Posterior vena cava (tissue), 2 donors: ENCODE data around the gene ZMIZ1. TPM values are rescaled to one million over a fixed set of nuclear protein-coding genes. Genes with fewer than 3 reads are reported as not detected.

Experiments
- DNase-seq: peaks from one replicate; pipeline ENCODE4 v3.0.0-alpha.2; 2020; ENCODE audit warnings: low spot score
- intact Hi-C, 2 donors: fragments of 100-400 bp; cut with DNase I; formaldehyde crosslinking; loops; one replicate each; pipeline versions ENCODE4 v1.14.1 to v1.14.2; 2022 to 2023
- total RNA-seq, 2 donors: library from RNA; stranded (reverse); fragmentation: NEBNext Ultra II Directional; extraction: Animal tissue kit (Norgen Biotek cat#: 25700); gene quantifications; one replicate each; pipeline ENCODE4 v1.2.1, GENCODE V29; 2021
- donor health status: DM: yes; HTN: yes; CAD: no.
- donor health status: DM: yes; HTN: yes; CAD: no.

Gene ZMIZ1
- total RNA-seq, 2 donors from 2014 or later, result 61.5 to 62.6 TPM

- no peak for DNase-seq
- intact Hi-C loops, result no loop called here
Observed at GRCh38 chr10:79231908-79232307, 163.1 kb downstream of the ZMIZ1 start.

- DNase-seq, result no peak
- intact Hi-C loops, result no loop called here
Observed at GRCh38 chr10:79232864-79233263, 164.1 kb downstream of the ZMIZ1 start.

GRCh38 chr10:79234391-79235315 lies 165.9 kb downstream of the ZMIZ1 start:
- DNase-seq, result no peak
- intact Hi-C loops, result no loop called here

- intact Hi-C loops, result no loop called here
- DNase-seq, result no peak
Observed at GRCh38 chr10:79235765-79236432, 167.1 kb downstream of the ZMIZ1 start.

GRCh38 chr10:79236433-79236765 lies 167.6 kb downstream of the ZMIZ1 start:
- DNase-seq, result no peak
- intact Hi-C loops, result no loop called here

GRCh38 chr10:79237454-79238157 lies 168.8 kb downstream of the ZMIZ1 start:
- no peak for DNase-seq
- intact Hi-C loops, result no loop called here

- DNase-seq, result no peak
- intact Hi-C loops, result no loop called here
Observed at GRCh38 chr10:79238158-79238520, 169.4 kb downstream of the ZMIZ1 start.

- intact Hi-C loops, result no loop called here
- no peak for DNase-seq
Observed at GRCh38 chr10:79238606-79239005, 169.8 kb downstream of the ZMIZ1 start.

GRCh38 chr10:79239275-79239779 lies 170.6 kb downstream of the ZMIZ1 start:
- intact Hi-C loops, result no loop called here
- DNase-seq, result peak; percentile 88

- intact Hi-C loops, result loop anchor here in 1 of 2 donors (1.0 kb wide), 1 partner anchor 95 kb away; no protein-coding TSS in a partner anchor
- no peak for DNase-seq
Observed at GRCh38 chr10:79239924-79240581, 171.3 kb downstream of the ZMIZ1 start.

- intact Hi-C loops, result no loop called here
- no peak for DNase-seq
Observed at GRCh38 chr10:79241629-79241989, 172.8 kb downstream of the ZMIZ1 start.

GRCh38 chr10:79241990-79242619 lies 173.3 kb downstream of the ZMIZ1 start:
- DNase-seq, result peak; percentile 92
- intact Hi-C loops, result no loop called here

- intact Hi-C loops, result no loop called here
- peak; percentile 89 for DNase-seq
Observed at GRCh38 chr10:79242620-79243152, 173.9 kb downstream of the ZMIZ1 start.

- intact Hi-C loops, result no loop called here
- DNase-seq, result no peak
Observed at GRCh38 chr10:79243181-79244067, 174.7 kb downstream of the ZMIZ1 start.

GRCh38 chr10:79244068-79244442 lies 175.3 kb downstream of the ZMIZ1 start:
- intact Hi-C loops, result no loop called here
- DNase-seq, result no peak

- intact Hi-C loops, result no loop called here
- no peak for DNase-seq
Observed at GRCh38 chr10:79244841-79245504, 176.2 kb downstream of the ZMIZ1 start.

- intact Hi-C loops, result no loop called here
- no peak for DNase-seq
Observed at GRCh38 chr10:79245539-79246208, 176.9 kb downstream of the ZMIZ1 start.
